H1 (cell line): Measurements from ENCODE around the gene NAT10. TPM values are rescaled to one million over a fixed set of nuclear protein-coding genes. Genes with fewer than 3 reads are reported as not detected.

ENCODE experiments used
- CTCF ChIA-PET: fragments of 300-600 bp; sonication (Branson Sonifier 250); formaldehyde crosslinking; loops from one replicate; lab custom pipeline; 2021; ENCODE audit not compliant: partially characterized antibody; lab: Charles Lee
- POLR2A ChIA-PET: fragments of 300-600 bp; sonication (Branson Sonifier 250); formaldehyde crosslinking; loops from one replicate; lab custom pipeline; 2021; ENCODE audit warnings: inconsistent platforms; ENCODE audit not compliant: partially characterized antibody; lab: Charles Lee
- DNase-seq, 2 experiments: peaks; one replicate each; pipeline versions ENCODE4 v3.0.0 to v3.0.0-alpha.2; 2010 to 2022; ENCODE audit warnings: low spot score in 2 of 2, low read depth in 1 of 2, mixed read lengths in 1 of 2
- FAIRE-seq: peaks from 2 replicates; lab custom pipeline; 2011; peaks lifted over from hg19 to GRCh38; lab: Jason Lieb, UNC
- H2AFZ ChIP-seq: 2 replicates; pipeline ENCODE4 v1.8.1; 2012; ENCODE audit warnings: low read length, inconsistent platforms
- H2AK5ac ChIP-seq: 2 replicates; pipeline ENCODE4 v1.6.1; 2013; ENCODE audit warnings: low read depth, low read length
- H2BK120ac ChIP-seq: replicated peaks from 2 replicates; pipeline ENCODE3; 2013; ENCODE audit warnings: low read depth, low read length, inconsistent platforms
- H2BK12ac ChIP-seq: 2 replicates; pipeline ENCODE4 v1.6.1; 2013; ENCODE audit warnings: low read depth, low read length
- H2BK15ac ChIP-seq: 2 replicates; pipeline ENCODE4 v1.6.1; 2013; ENCODE audit warnings: low read length
- H2BK20ac ChIP-seq: 2 replicates; pipeline ENCODE4 v1.6.1; 2013; ENCODE audit warnings: low read length
- H2BK5ac ChIP-seq: 2 replicates; pipeline ENCODE4 v1.6.1; 2013; ENCODE audit warnings: low read depth, low read length
- H3K14ac ChIP-seq: 2 replicates; pipeline ENCODE4 v1.6.1; 2013; ENCODE audit warnings: inconsistent platforms; ENCODE audit not compliant: insufficient read length
- H3K18ac ChIP-seq: 2 replicates; pipeline ENCODE4 v1.6.1; 2013; ENCODE audit warnings: low read length; ENCODE audit errors: extremely low read depth
- H3K23ac ChIP-seq: 2 replicates; pipeline ENCODE4 v1.6.1; 2013; ENCODE audit warnings: inconsistent platforms; ENCODE audit not compliant: insufficient read length
- H3K23me2 ChIP-seq: 2 replicates; pipeline ENCODE4 v1.6.1; 2013; ENCODE audit warnings: low read depth, low read length
- H3K27ac ChIP-seq: 2 replicates; pipeline ENCODE4 v1.6.1; 2011; ENCODE audit warnings: low read depth, low read length, inconsistent platforms
- H3K27me3 ChIP-seq, 4 experiments: replicated peaks in 1 of 4; 1 replicate in 1 of 4; 2 replicates in 3 of 4; pipeline versions ENCODE4 v1.6.1 to v1.8.1; 2011 to 2013; ENCODE audit warnings: low read length in 3 of 4, mild to moderate bottlenecking in 3 of 4, inconsistent platforms in 2 of 4, mixed read lengths in 2 of 4, moderate library complexity in 1 of 4; ENCODE audit not compliant: control insufficient read depth in 3 of 4, insufficient read depth in 3 of 4; ENCODE audit errors: extremely low read depth in 1 of 4
- H3K36me3 ChIP-seq, 4 experiments: 2 replicates each; pipeline versions ENCODE4 v1.6.1 to v1.8.1; 2011 to 2013; ENCODE audit warnings: mild to moderate bottlenecking in 4 of 4, low read length in 3 of 4, moderate library complexity in 2 of 4, control low read depth in 1 of 4, inconsistent platforms in 1 of 4; ENCODE audit not compliant: insufficient read depth in 4 of 4, control insufficient read depth in 2 of 4
- H3K4ac ChIP-seq: replicated peaks from 2 replicates; pipeline ENCODE3; 2013; ENCODE audit warnings: low read length, low read depth, mixed read lengths, inconsistent platforms; ENCODE audit not compliant: insufficient read length
- H3K4me1 ChIP-seq, 4 experiments: replicated peaks in 1 of 4; 1 replicate in 1 of 4; 2 replicates in 3 of 4; pipeline versions ENCODE4 v1.6.1 to v1.8.1; 2011 to 2013; ENCODE audit warnings: low read length in 3 of 4, inconsistent platforms in 2 of 4, mixed read lengths in 1 of 4; ENCODE audit not compliant: insufficient read depth in 4 of 4, control insufficient read depth in 3 of 4
- H3K4me2 ChIP-seq, 2 experiments: 2 replicates each; pipeline versions ENCODE4 v1.6.1 to v1.8.1; 2011 to 2013; ENCODE audit warnings: low read depth in 2 of 2, low read length in 2 of 2, control low read depth in 1 of 2, inconsistent platforms in 1 of 2, mild to moderate bottlenecking in 1 of 2; ENCODE audit not compliant: insufficient read depth in 1 of 2
- H3K4me3 ChIP-seq, 4 experiments: fragments of 200-600, 300-600 bp in 1 of 4; sonication (generic), shearing (Covaris generic), sonication (Bioruptor Twin) in 1 of 4; 2 replicates each; pipeline versions ENCODE4 v1.5.1 to v1.8.1; 2011 to 2016; ENCODE audit warnings: low read length in 4 of 4, low read depth in 3 of 4, control low read depth in 2 of 4, inconsistent platforms in 2 of 4, mild to moderate bottlenecking in 2 of 4, mixed read lengths in 1 of 4, moderate library complexity in 1 of 4; ENCODE audit not compliant: insufficient read depth in 2 of 4; ENCODE audit errors: extremely low read depth in 1 of 4
- H3K56ac ChIP-seq: replicated peaks from 2 replicates; pipeline ENCODE3; 2013; ENCODE audit warnings: low read depth, mild to moderate bottlenecking, mixed read lengths, low read length, inconsistent platforms; ENCODE audit not compliant: insufficient read length
- H3K79me1 ChIP-seq: 2 replicates; pipeline ENCODE4 v1.6.1; 2013; ENCODE audit warnings: low read depth, low read length, control low read depth
- H3K79me2 ChIP-seq, 2 experiments: 2 replicates each; pipeline versions ENCODE4 v1.6.1 to v1.8.1; 2012 to 2013; ENCODE audit warnings: low read length in 2 of 2, mild to moderate bottlenecking in 2 of 2, inconsistent platforms in 1 of 2; ENCODE audit not compliant: insufficient read depth in 2 of 2, control insufficient read depth in 1 of 2
- H3K9ac ChIP-seq, 4 experiments: replicated peaks in 1 of 4; 1 replicate in 1 of 4; 2 replicates in 3 of 4; pipeline versions ENCODE4 v1.6.1 to v1.8.1; 2011 to 2013; ENCODE audit warnings: low read depth in 3 of 4, low read length in 3 of 4, control low read depth in 2 of 4, mild to moderate bottlenecking in 2 of 4, moderate library complexity in 2 of 4, inconsistent platforms in 1 of 4; ENCODE audit errors: extremely low read depth in 1 of 4
- H3K9me3 ChIP-seq, 2 experiments: 2 replicates each; pipeline versions ENCODE4 v1.6.1 to v1.8.1; 2012 to 2013; ENCODE audit warnings: mild to moderate bottlenecking in 2 of 2, moderate library complexity in 2 of 2, control low read depth in 1 of 2, inconsistent platforms in 1 of 2, low read depth in 1 of 2, low read length in 1 of 2, mixed read lengths in 1 of 2; ENCODE audit not compliant: insufficient read depth in 2 of 2
- H4K20me1 ChIP-seq, 2 experiments: replicated peaks in 1 of 2; 2 replicates each; pipeline versions ENCODE3 to v1.8.1; 2011 to 2013; ENCODE audit warnings: inconsistent platforms in 2 of 2, low read length in 2 of 2, mild to moderate bottlenecking in 1 of 2; ENCODE audit not compliant: insufficient read depth in 2 of 2, control insufficient read depth in 1 of 2
- H4K5ac ChIP-seq: 2 replicates; pipeline ENCODE4 v1.6.1; 2013; ENCODE audit warnings: low read length, low read depth, mixed read lengths, inconsistent platforms; ENCODE audit not compliant: insufficient read length
- H4K8ac ChIP-seq: 2 replicates; pipeline ENCODE4 v1.8.0; 2013; ENCODE audit warnings: mild to moderate bottlenecking, moderate library complexity, low read length, inconsistent platforms; ENCODE audit not compliant: insufficient read depth; ENCODE audit errors: extremely low read depth
- H4K91ac ChIP-seq: replicated peaks from 2 replicates; pipeline ENCODE3; 2013; ENCODE audit warnings: low read length, mixed read lengths, inconsistent platforms; ENCODE audit not compliant: insufficient read length
- CBX8 ChIP-seq: fragments of 300-800, 300-1000 bp; sonication (generic); IDR thresholded peaks from 2 replicates; pipeline ENCODE4 v1.7.1; 2016; ENCODE audit warnings: low read depth, low read length, borderline replicate concordance
- CTBP2 ChIP-seq: IDR thresholded peaks from 2 replicates; pipeline ENCODE4 v1.7.0; 2011; ENCODE audit warnings: borderline replicate concordance, mild to moderate bottlenecking, moderate library complexity, mixed read lengths, low read length; ENCODE audit not compliant: insufficient read depth, insufficient read length
- JUND ChIP-seq: IDR thresholded peaks from 2 replicates; pipeline ENCODE4 v1.6.1; 2011; ENCODE audit warnings: mild to moderate bottlenecking, improper control_type of control experiment, low read length
- NRF1 ChIP-seq: IDR thresholded peaks from 2 replicates; pipeline ENCODE4 v1.6.1; 2011; ENCODE audit warnings: mild to moderate bottlenecking, low read depth, low read length, improper control_type of control experiment
- PHF8 ChIP-seq: fragments of 200-600 bp; sonication (generic); conservative IDR thresholded peaks from 2 replicates; pipeline ENCODE4 v1.7.1; 2012; ENCODE audit warnings: low read depth, mild to moderate bottlenecking, inconsistent platforms, low read length, moderate library complexity
- SAP30 ChIP-seq: fragments of 300-600 bp; sonication (generic); IDR thresholded peaks from 2 replicates; pipeline ENCODE4 v1.7.1; 2012; ENCODE audit warnings: low read length, moderate library complexity, mild to moderate bottlenecking, inconsistent platforms; ENCODE audit not compliant: insufficient read depth, insufficient replicate concordance
- TBP ChIP-seq: IDR thresholded peaks from 2 replicates; pipeline ENCODE4 v1.6.1; 2011; ENCODE audit warnings: low read depth, low read length, improper control_type of control experiment
- USF2 ChIP-seq: IDR thresholded peaks from 2 replicates; pipeline ENCODE4 v1.6.1; 2011; ENCODE audit warnings: low read length, improper control_type of control experiment
- ZNF274 ChIP-seq: IDR thresholded peaks from 2 replicates; pipeline ENCODE4 v1.7.0; 2012; ENCODE audit warnings: low read length, borderline replicate concordance; ENCODE audit errors: extremely low read depth
- WGBS, 2 experiments: shearing (Covaris generic) in 1 of 2; methylation state at CpG; one replicate each; pipeline versions ENCODE4 v1.1.6 to v1.1.7; 2013 to 2015; ENCODE audit warnings: low lambda C conversion rate in 2 of 2, mixed read lengths in 2 of 2, inconsistent platforms in 1 of 2, low coverage in 1 of 2, missing lambda C conversion rate in 1 of 2; ENCODE audit not compliant: insufficient replicate concordance in 2 of 2, insufficient coverage in 1 of 2, insufficient read length in 1 of 2; ENCODE audit errors: extremely low coverage in 1 of 2, missing lambda C conversion rate in 1 of 2; 5-methylcytosine and 5-hydroxymethylcytosine counted together
- polyA plus RNA-seq, 7 experiments: library from polyadenylated mRNA; depleted of rRNA in 3 of 7; stranded (reverse) in 5 of 7; unstranded in 2 of 7; fragments of >200 nt in 5 of 7; fragments of 200-250 nt in 2 of 7; gene quantifications; 1 replicate in 5 of 7; 2 replicates in 1 of 7; 4 replicates in 1 of 7; pipeline versions ENCODE4 v1.2.1 to v1.2.3, GENCODE V29; 2011 to 2013; ENCODE audit warnings: missing spikeins in 2 of 7, mixed read lengths in 2 of 7
- total RNA-seq: library from RNA; stranded (reverse); fragmentation: NEBNext Ultra II Directional; extraction: Animal tissue kit (Norgen Biotek cat#: 25700); gene quantifications from 2 replicates; pipeline ENCODE4 v1.2.1, GENCODE V29; 2021

Gene NAT10
- total and polyA plus RNA-seq, 2 of the 8 experiments (the other 6 are each of a cell fraction or from before 2014, with no cell fraction given), result 66.3 to 89.6 TPM

- Histone ChIP-seq H2AK5ac (0 out of 2 replicates have a peak overlapping the region, but pooled peaks have one; percentile 28), H2BK5ac (no peak overlapping the region), H3K9me3 (no peaks in the 10 kb centered on the region), H3K4me1 (peaks cover 11 to 23% (median 14%) of the 10 kb centered on the region in 4 experiments), H3K56ac (no peak overlapping the region), H3K18ac (no peak overlapping the region; the same call in none of the 2 replicates), H2AFZ (no peak overlapping the region), H3K79me2 (no peaks in the 10 kb centered on the region), H4K20me1 (no peaks in the 10 kb centered on the region), H4K91ac (no peak overlapping the region), H3K27me3 (no peaks in the 10 kb centered on the region), H3K27ac (no peak overlapping the region), H4K8ac (no peak overlapping the region; the same call in 1 of the 2 replicates), H2BK15ac (0 out of 2 replicates have a peak overlapping the region, but pooled peaks have one; percentile 61), H3K23ac (no peak overlapping the region), H3K14ac (no peak overlapping the region), H3K36me3 (no peaks in the 10 kb centered on the region; a peak in 2 of 8 replicates), H3K23me2 (no peaks in the 10 kb centered on the region), H3K4ac (peak overlapping the region; percentile 44), H4K5ac (no peak overlapping the region), H3K4me2 (no peak overlapping the region), H2BK20ac (no peak overlapping the region), H3K4me3 (no peak overlapping the region), H2BK12ac (no peak overlapping the region; the same call in 1 of the 2 replicates), H3K9ac (no peak overlapping the region), H2BK120ac (no peak overlapping the region), H3K79me1 (no peaks in the 10 kb centered on the region)
- TF ChIP-seq TBP (no peak), PHF8 (no peak), SAP30 (no peak), JUND (no peak), NRF1 (no peak), CBX8 (no peak), CTBP2 (no peak), ZNF274 (no peak), USF2 (no peak)
- ChIA-PET CTCF (interaction anchor here (0.6 to 7.7 kb wide), 8 partner anchors 7 to 176 kb away, joined by 3 to 92 read pairs (median 4); no protein-coding TSS in a partner anchor), POLR2A (interaction anchor here (1.1 to 1.4 kb wide), 2 partner anchors 8 to 174 kb away, joined by 3 to 4 read pairs; no protein-coding TSS in a partner anchor)
- DNase-seq (no peak), FAIRE-seq (no peak)
- 92% methylated on average over 13 of the region's 13 CpGs; no CpG with 5 or more reads in 1 of the 2 experiments for WGBS, 2 experiments
These were observed 77.7 kb downstream of the NAT10 start for GRCh38 chr11:34182921-34183685.
